K562 (cell line): ENCODE measurements around the gene PPP4C. TPM values are rescaled to one million over a fixed set of nuclear protein-coding genes. Genes with fewer than 3 reads are reported as not detected.

Source experiments
- AFF4 ChIP-seq: sonication (generic); formaldehyde crosslinking; IDR thresholded peaks from 2 replicates; pipeline ENCODE4 v1.8.0; 2023; ENCODE audit warnings: mild to moderate bottlenecking, missing genetic modification reagents
- DMBX1 ChIP-seq: fragments of 250-450 bp; sonication (Bioruptor Pico); IDR thresholded peaks from 2 replicates; pipeline ENCODE4 v1.8.0; 2022; ENCODE audit warnings: inconsistent platforms, mild to moderate bottlenecking, moderate library complexity, borderline replicate concordance
- HNRNPLL ChIP-seq: fragments of 200-400 bp; formaldehyde crosslinking; IDR thresholded peaks from 2 replicates; pipeline ENCODE4 v1.6.1; 2017; ENCODE audit warnings: low read length, low read depth, mild to moderate bottlenecking; ENCODE audit not compliant: poor library complexity, severe bottlenecking
- KLF13 ChIP-seq: fragments of 450-650 bp; IDR thresholded peaks from 2 replicates; pipeline ENCODE4 v1.6.1; 2016; ENCODE audit warnings: missing genetic modification characterization, low read depth, mild to moderate bottlenecking, missing compliant biosample characterization, moderate library complexity, borderline replicate concordance
- MCM2 ChIP-seq: fragments of 450-650 bp; IDR thresholded peaks from 2 replicates; pipeline ENCODE4 v1.6.1; 2017; ENCODE audit warnings: low read depth, mild to moderate bottlenecking
- MEF2D ChIP-seq: conservative IDR thresholded peaks from 2 replicates; pipeline ENCODE4 v1.6.1; 2016; ENCODE audit warnings: low read depth, missing genetic modification characterization, missing compliant biosample characterization
- NCOA4 ChIP-seq: fragments of 450-650 bp; IDR thresholded peaks from 2 replicates; pipeline ENCODE4 v1.6.1; 2018; ENCODE audit warnings: mild to moderate bottlenecking; ENCODE audit not compliant: partially characterized antibody
- SAFB2 ChIP-seq: fragments of 200-400 bp; formaldehyde crosslinking; IDR thresholded peaks from 2 replicates; pipeline ENCODE4 v1.6.1; 2018; ENCODE audit warnings: borderline replicate concordance, low read length, low read depth, moderate library complexity; ENCODE audit not compliant: severe bottlenecking
- SMC3 ChIP-seq: conservative IDR thresholded peaks from 2 replicates; pipeline ENCODE4 v1.6.1; 2011; ENCODE audit warnings: low read depth, low read length, improper control_type of control experiment; ENCODE audit not compliant: insufficient read depth
- STAT5B ChIP-seq: fragments of 250-450 bp; sonication (Bioruptor Pico); IDR thresholded peaks from 2 replicates; pipeline ENCODE4 v1.8.0; 2021; ENCODE audit warnings: mild to moderate bottlenecking, inconsistent platforms
- TEAD4 ChIP-seq, 2 experiments: sonication (generic) in 1 of 2; formaldehyde crosslinking in 1 of 2; IDR thresholded peaks; 2 replicates each; pipeline versions ENCODE4 v1.6.1 to v1.8.0; 2012 to 2022; ENCODE audit warnings: borderline replicate concordance in 1 of 2, inconsistent platforms in 1 of 2, low read length in 1 of 2, mild to moderate bottlenecking in 1 of 2, missing genetic modification reagents in 1 of 2
- TOE1 ChIP-seq, 2 experiments: fragments of 450-650 bp in 1 of 2; sonication (generic) in 1 of 2; formaldehyde crosslinking in 1 of 2; IDR thresholded peaks; 2 replicates each; pipeline versions ENCODE4 v1.7.1 to v1.8.0; 2016 to 2022; ENCODE audit warnings: borderline replicate concordance in 2 of 2, mild to moderate bottlenecking in 2 of 2, antibody characterized with exemption in 1 of 2, inconsistent platforms in 1 of 2, low read depth in 1 of 2, missing genetic modification reagents in 1 of 2, moderate library complexity in 1 of 2
- ZBTB17 ChIP-seq: fragments of 450-650 bp; formaldehyde crosslinking; IDR thresholded peaks from 2 replicates; pipeline ENCODE4 v1.4.0; 2020; ENCODE audit warnings: mild to moderate bottlenecking
- ZNF311 ChIP-seq: fragments of 250-450 bp; sonication (Bioruptor Pico); IDR thresholded peaks from 2 replicates; pipeline ENCODE4 v1.4.0; 2020; ENCODE audit warnings: mild to moderate bottlenecking, moderate library complexity
- polyA plus RNA-seq, 8 experiments: library from polyadenylated mRNA; depleted of rRNA in 4 of 8; stranded (reverse) in 5 of 8; unstranded in 3 of 8; fragments of >200 nt; fragmentation: Nextera tagmentation in 2 of 8; fragmentation: Illumina TruSeq in 1 of 8; extraction: Ambion mirVana in 2 of 8; extraction: Trizol in 1 of 8; gene quantifications; 2 replicates each; pipeline versions ENCODE4 v1.2.1 to v1.2.3, GENCODE V29; 2011 to 2014; ENCODE audit warnings: inconsistent platforms in 1 of 8, missing spikeins in 1 of 8
- total RNA-seq, 7 experiments: library from RNA; depleted of rRNA in 6 of 7; stranded (reverse); fragments of >200 nt in 6 of 7; fragmentation: Illumina TruSeq in 2 of 7; extraction: Trizol in 2 of 7; gene quantifications; 2 replicates each; pipeline versions ENCODE4 v1.2.1 to v1.2.3, GENCODE V29; 2011 to 2021; ENCODE audit warnings: low replicate concordance in 1 of 7
- TF ChIP-seq, protein P1 (sequence below): conservative IDR thresholded peaks from 2 replicates; pipeline ENCODE4 v1.6.1; 2011; ENCODE audit warnings: low read depth, mild to moderate bottlenecking, low read length; ENCODE audit not compliant: control insufficient read depth
- TF ChIP-seq, protein P2 (sequence below): sonication (generic); formaldehyde crosslinking; IDR thresholded peaks from 2 replicates; pipeline ENCODE4 v1.8.0; 2022; ENCODE audit warnings: missing genetic modification reagents, mild to moderate bottlenecking, borderline replicate concordance

PPP4C gene
- total and polyA plus RNA-seq, 9 of the 15 experiments (the other 6 are each of a cell fraction or from before 2014, with no cell fraction given) = 3.5 to 183 (median 131) TPM

DNA sequence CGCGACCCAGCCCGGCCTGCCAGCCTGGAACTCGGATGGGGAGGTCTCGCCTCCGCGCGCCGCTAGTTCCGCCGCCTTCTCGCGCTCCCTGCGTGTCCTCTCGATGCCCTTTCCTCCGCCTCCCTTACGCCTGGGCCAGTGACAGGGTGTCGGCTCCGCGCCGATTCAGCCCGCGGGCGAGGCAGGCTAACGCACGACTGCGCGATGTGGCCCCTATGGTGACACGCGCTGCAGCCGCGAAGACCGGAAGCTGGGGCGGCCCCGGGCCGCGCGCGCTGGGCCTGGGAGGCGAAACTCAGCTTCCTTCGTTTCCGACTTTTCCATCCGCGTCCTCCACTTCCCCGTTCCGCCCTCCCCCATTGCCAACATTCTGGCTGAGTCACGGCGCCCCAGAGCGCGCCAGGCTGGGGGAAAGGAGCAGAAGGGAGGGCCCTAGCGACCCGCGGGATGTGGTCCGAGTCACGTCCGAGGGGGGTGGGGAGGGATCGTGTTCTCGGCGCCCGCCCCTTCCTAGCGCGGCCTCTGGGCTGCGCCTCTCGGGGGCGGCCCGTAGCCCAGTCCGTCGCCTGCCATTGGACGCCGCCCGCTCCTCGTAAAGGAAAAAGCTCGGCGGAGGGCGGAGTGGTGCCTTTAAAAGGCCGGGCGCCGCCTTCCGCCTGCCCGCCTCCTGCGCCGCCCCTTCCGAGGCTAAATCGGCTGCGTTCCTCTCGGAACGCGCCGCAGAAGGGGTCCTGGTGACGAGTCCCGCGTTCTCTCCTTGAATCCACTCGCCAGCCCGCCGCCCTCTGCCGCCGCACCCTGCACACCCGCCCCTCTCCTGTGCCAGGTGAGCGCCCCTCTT, 10.5 kb upstream of the PPP4C start, which contains the start of gene ALDOA (continued):
- TF ChIP-seq, protein P1, sequence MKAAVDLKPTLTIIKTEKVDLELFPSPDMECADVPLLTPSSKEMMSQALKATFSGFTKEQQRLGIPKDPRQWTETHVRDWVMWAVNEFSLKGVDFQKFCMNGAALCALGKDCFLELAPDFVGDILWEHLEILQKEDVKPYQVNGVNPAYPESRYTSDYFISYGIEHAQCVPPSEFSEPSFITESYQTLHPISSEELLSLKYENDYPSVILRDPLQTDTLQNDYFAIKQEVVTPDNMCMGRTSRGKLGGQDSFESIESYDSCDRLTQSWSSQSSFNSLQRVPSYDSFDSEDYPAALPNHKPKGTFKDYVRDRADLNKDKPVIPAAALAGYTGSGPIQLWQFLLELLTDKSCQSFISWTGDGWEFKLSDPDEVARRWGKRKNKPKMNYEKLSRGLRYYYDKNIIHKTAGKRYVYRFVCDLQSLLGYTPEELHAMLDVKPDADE = no peak; the same call in none of the 2 replicates
- TF ChIP-seq HNRNPLL = peak; percentile 86
- no peak for TF ChIP-seq AFF4 (CRISPR knock-in tag)
- peak; percentile 83; the same call in 1 of the 2 replicates for TF ChIP-seq ZBTB17
- TF ChIP-seq TEAD4 (IDR thresholded peaks at IDR 0.05; ENCODE audit: low read length) = peak; percentile 20; the same call in 1 of the 2 replicates
- peak; percentile 85; the same call in 1 of the 2 replicates for TF ChIP-seq TEAD4 (CRISPR knock-in tag; IDR thresholded peaks at IDR 0.05; ENCODE audit: borderline replicate concordance)
- TF ChIP-seq, protein P2, sequence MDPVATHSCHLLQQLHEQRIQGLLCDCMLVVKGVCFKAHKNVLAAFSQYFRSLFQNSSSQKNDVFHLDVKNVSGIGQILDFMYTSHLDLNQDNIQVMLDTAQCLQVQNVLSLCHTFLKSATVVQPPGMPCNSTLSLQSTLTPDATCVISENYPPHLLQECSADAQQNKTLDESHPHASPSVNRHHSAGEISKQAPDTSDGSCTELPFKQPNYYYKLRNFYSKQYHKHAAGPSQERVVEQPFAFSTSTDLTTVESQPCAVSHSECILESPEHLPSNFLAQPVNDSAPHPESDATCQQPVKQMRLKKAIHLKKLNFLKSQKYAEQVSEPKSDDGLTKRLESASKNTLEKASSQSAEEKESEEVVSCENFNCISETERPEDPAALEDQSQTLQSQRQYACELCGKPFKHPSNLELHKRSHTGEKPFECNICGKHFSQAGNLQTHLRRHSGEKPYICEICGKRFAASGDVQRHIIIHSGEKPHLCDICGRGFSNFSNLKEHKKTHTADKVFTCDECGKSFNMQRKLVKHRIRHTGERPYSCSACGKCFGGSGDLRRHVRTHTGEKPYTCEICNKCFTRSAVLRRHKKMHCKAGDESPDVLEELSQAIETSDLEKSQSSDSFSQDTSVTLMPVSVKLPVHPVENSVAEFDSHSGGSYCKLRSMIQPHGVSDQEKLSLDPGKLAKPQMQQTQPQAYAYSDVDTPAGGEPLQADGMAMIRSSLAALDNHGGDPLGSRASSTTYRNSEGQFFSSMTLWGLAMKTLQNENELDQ (CRISPR knock-in tag) = no peak
- TF ChIP-seq SMC3 = no peak
- no peak for TF ChIP-seq NCOA4
- peak; percentile 18; the same call in 1 of the 2 replicates for TF ChIP-seq KLF13 (tag)
- TF ChIP-seq ZNF311 (CRISPR knock-in tag) = no peak
- no peak for TF ChIP-seq SAFB2
- peak; percentile 41; the same call in 1 of the 2 replicates for TF ChIP-seq DMBX1 (CRISPR knock-in tag)
- no peak for TF ChIP-seq MCM2
- TF ChIP-seq TOE1 (IDR thresholded peaks at IDR 0.05; ENCODE audit: borderline replicate concordance) = peak; percentile 61; the same call in 1 of the 2 replicates
- 0 out of 2 replicates have a peak, but pooled peaks have one; percentile 81 for TF ChIP-seq TOE1 (CRISPR knock-in tag; IDR thresholded peaks at IDR 0.05; ENCODE audit: borderline replicate concordance, low read depth)
- TF ChIP-seq MEF2D (tag) = no peak
- no peak for TF ChIP-seq STAT5B (CRISPR knock-in tag)
